H9 (cell line): ENCODE measurements around the gene LRRC51. TPM values are rescaled to one million over a fixed set of nuclear protein-coding genes. Genes with fewer than 3 reads are reported as not detected.

ENCODE experiments used
- DNase-seq: peaks from one replicate; pipeline ENCODE4 v3.0.0-alpha.2; 2017
- H2AFZ ChIP-seq: one replicate; pipeline ENCODE4 v1.6.1; 2013; ENCODE audit warnings: mild to moderate bottlenecking, low read length, control low read depth, moderate library complexity
- H2AK5ac ChIP-seq: 2 replicates; pipeline ENCODE4 v1.6.1; 2013; ENCODE audit warnings: low read length, control low read depth, mixed read lengths; ENCODE audit not compliant: insufficient read length
- H2BK120ac ChIP-seq: one replicate; pipeline ENCODE4 v1.6.1; 2013; ENCODE audit warnings: low read depth, mild to moderate bottlenecking, low read length, control low read depth, inconsistent platforms; ENCODE audit not compliant: poor library complexity, severe bottlenecking
- H2BK12ac ChIP-seq: 2 replicates; pipeline ENCODE4 v1.6.1; 2013; ENCODE audit warnings: low read length, control low read depth, mixed read lengths, low read depth; ENCODE audit not compliant: insufficient read length
- H2BK15ac ChIP-seq: 2 replicates; pipeline ENCODE4 v1.6.1; 2013; ENCODE audit warnings: low read depth, low read length, control low read depth
- H2BK20ac ChIP-seq: one replicate; pipeline ENCODE4 v1.6.1; 2013; ENCODE audit warnings: low read depth, mild to moderate bottlenecking, low read length, control low read depth, inconsistent platforms; ENCODE audit not compliant: poor library complexity, severe bottlenecking
- H2BK5ac ChIP-seq: 2 replicates; pipeline ENCODE4 v1.6.1; 2013; ENCODE audit warnings: low read length, control low read depth, mixed read lengths; ENCODE audit not compliant: insufficient read length
- H3K14ac ChIP-seq: 2 replicates; pipeline ENCODE4 v1.6.1; 2013; ENCODE audit warnings: low read length, control low read depth; ENCODE audit not compliant: insufficient read depth
- H3K18ac ChIP-seq: 2 replicates; pipeline ENCODE4 v1.6.1; 2013; ENCODE audit warnings: low read depth, mild to moderate bottlenecking, mixed read lengths, low read length, control low read depth; ENCODE audit not compliant: insufficient read length
- H3K23ac ChIP-seq: 2 replicates; pipeline ENCODE4 v1.6.1; 2013; ENCODE audit warnings: low read length, control low read depth, mixed read lengths, low read depth; ENCODE audit not compliant: insufficient read length
- H3K23me2 ChIP-seq: 2 replicates; pipeline ENCODE4 v1.6.1; 2013; ENCODE audit warnings: low read depth, mild to moderate bottlenecking, mixed read lengths, low read length, control low read depth; ENCODE audit not compliant: insufficient read length, poor library complexity, severe bottlenecking
- H3K27ac ChIP-seq: 2 replicates; pipeline ENCODE4 v1.5.1; 2013; ENCODE audit warnings: low read length, control low read depth, mixed read lengths, low read depth; ENCODE audit not compliant: insufficient read length
- H3K27me3 ChIP-seq: 2 replicates; pipeline ENCODE4 v1.6.1; 2013; ENCODE audit warnings: low read length, control low read depth, inconsistent platforms; ENCODE audit not compliant: insufficient read depth
- H3K4ac ChIP-seq: 2 replicates; pipeline ENCODE4 v1.6.1; 2013; ENCODE audit warnings: low read depth, mild to moderate bottlenecking, control low read depth, inconsistent platforms, low read length, moderate library complexity
- H3K4me1 ChIP-seq: 2 replicates; pipeline ENCODE4 v1.6.1; 2013; ENCODE audit warnings: low read length, control low read depth, inconsistent platforms; ENCODE audit not compliant: insufficient read depth
- H3K4me2 ChIP-seq: 2 replicates; pipeline ENCODE4 v1.6.1; 2013; ENCODE audit warnings: low read length, control low read depth, mixed read lengths; ENCODE audit not compliant: insufficient read length, insufficient read depth
- H3K56ac ChIP-seq: 2 replicates; pipeline ENCODE4 v1.6.1; 2013; ENCODE audit warnings: low read depth, mild to moderate bottlenecking, mixed read lengths, low read length, control low read depth; ENCODE audit not compliant: insufficient read length
- H3K79me1 ChIP-seq: 2 replicates; pipeline ENCODE4 v1.6.1; 2013; ENCODE audit warnings: low read depth, mild to moderate bottlenecking, moderate library complexity, low read length, control low read depth, inconsistent platforms; ENCODE audit not compliant: insufficient read depth, poor library complexity, severe bottlenecking
- H3K79me2 ChIP-seq: 2 replicates; pipeline ENCODE4 v1.6.1; 2013; ENCODE audit warnings: low read length, control low read depth, inconsistent platforms; ENCODE audit not compliant: insufficient read depth
- H3K9ac ChIP-seq: 2 replicates; pipeline ENCODE4 v1.6.1; 2013; ENCODE audit warnings: low read length, control low read depth, mixed read lengths; ENCODE audit not compliant: insufficient read length; ENCODE audit errors: extremely low read depth
- H3K9me3 ChIP-seq: one replicate; pipeline ENCODE4 v1.6.1; 2013; ENCODE audit warnings: low read depth, low read length, inconsistent platforms; ENCODE audit not compliant: control insufficient read depth
- H3T11ph ChIP-seq: one replicate; pipeline ENCODE4 v1.6.1; 2013; ENCODE audit warnings: mild to moderate bottlenecking, low read length, control low read depth, inconsistent platforms
- H4K20me1 ChIP-seq: one replicate; pipeline ENCODE4 v1.6.1; 2013; ENCODE audit not compliant: control insufficient read depth, insufficient read length, insufficient read depth
- H4K5ac ChIP-seq: 2 replicates; pipeline ENCODE4 v1.6.1; 2013; ENCODE audit warnings: low read depth, mild to moderate bottlenecking, mixed read lengths, low read length, control low read depth; ENCODE audit not compliant: insufficient read length
- H4K8ac ChIP-seq: replicated peaks from 2 replicates; pipeline ENCODE4 v1.6.1; 2013; ENCODE audit warnings: low read length, control low read depth, mixed read lengths, low read depth; ENCODE audit not compliant: insufficient read length
- H4K91ac ChIP-seq: 2 replicates; pipeline ENCODE4 v1.6.1; 2013; ENCODE audit warnings: low read depth, mild to moderate bottlenecking, moderate library complexity, mixed read lengths, low read length, control low read depth; ENCODE audit not compliant: insufficient read length
- H3K27ac Mint-ChIP-seq, 3 experiments: 2 replicates in 2 of 3; 3 replicates in 1 of 3; pipeline ENCODE4 v1.8.0; 2020 to 2021; ENCODE audit warnings: mixed read lengths in 3 of 3, mild to moderate bottlenecking in 1 of 3, moderate library complexity in 1 of 3
- H3K27me3 Mint-ChIP-seq: 2 replicates; pipeline ENCODE4 v1.8.0; 2021; ENCODE audit warnings: low read depth, mild to moderate bottlenecking, moderate library complexity, mixed read lengths
- H3K36me3 Mint-ChIP-seq, 3 experiments: 2 replicates in 2 of 3; 3 replicates in 1 of 3; pipeline ENCODE4 v1.8.0; 2020 to 2021; ENCODE audit warnings: low read depth in 3 of 3, mixed read lengths in 3 of 3; ENCODE audit not compliant: insufficient read depth in 1 of 3
- H3K4me1 Mint-ChIP-seq, 2 experiments: 2 replicates each; pipeline ENCODE4 v1.8.0; 2020; ENCODE audit warnings: mixed read lengths in 2 of 2
- H3K4me3 Mint-ChIP-seq, 2 experiments: 2 replicates in 1 of 2; 3 replicates in 1 of 2; pipeline ENCODE4 v1.8.0; 2020 to 2021; ENCODE audit warnings: mild to moderate bottlenecking in 2 of 2, mixed read lengths in 2 of 2, moderate library complexity in 1 of 2
- H3K9me3 Mint-ChIP-seq, 2 experiments: 2 replicates in 1 of 2; 3 replicates in 1 of 2; pipeline ENCODE4 v1.8.0; 2020; ENCODE audit warnings: mild to moderate bottlenecking in 2 of 2, mixed read lengths in 2 of 2, moderate library complexity in 1 of 2
- WGBS: extraction: QIAGEN DNeasy Blood & Tissue Kit; methylation state at CpG from one replicate; pipeline ENCODE4 v1.1.7; 2013; ENCODE audit warnings: missing lambda C conversion rate, low lambda C conversion rate, mixed read lengths; ENCODE audit not compliant: insufficient read length; ENCODE audit errors: extremely low coverage; 5-methylcytosine and 5-hydroxymethylcytosine counted together
- total RNA-seq: library from RNA; stranded (reverse); gene quantifications from 2 replicates; pipeline ENCODE4 v1.2.1, GENCODE V29; 2021
- TF ChIP-seq, protein P1 (sequence below): fragments of 200-600 bp; sonication (generic); conservative IDR thresholded peaks from 3 replicates; pipeline ENCODE4 v1.8.0; 2021; ENCODE audit warnings: antibody characterized with exemption, mild to moderate bottlenecking

LRRC51 gene
- total RNA-seq, 1 experiment from 2014 or later = 3.1 TPM

DNA sequence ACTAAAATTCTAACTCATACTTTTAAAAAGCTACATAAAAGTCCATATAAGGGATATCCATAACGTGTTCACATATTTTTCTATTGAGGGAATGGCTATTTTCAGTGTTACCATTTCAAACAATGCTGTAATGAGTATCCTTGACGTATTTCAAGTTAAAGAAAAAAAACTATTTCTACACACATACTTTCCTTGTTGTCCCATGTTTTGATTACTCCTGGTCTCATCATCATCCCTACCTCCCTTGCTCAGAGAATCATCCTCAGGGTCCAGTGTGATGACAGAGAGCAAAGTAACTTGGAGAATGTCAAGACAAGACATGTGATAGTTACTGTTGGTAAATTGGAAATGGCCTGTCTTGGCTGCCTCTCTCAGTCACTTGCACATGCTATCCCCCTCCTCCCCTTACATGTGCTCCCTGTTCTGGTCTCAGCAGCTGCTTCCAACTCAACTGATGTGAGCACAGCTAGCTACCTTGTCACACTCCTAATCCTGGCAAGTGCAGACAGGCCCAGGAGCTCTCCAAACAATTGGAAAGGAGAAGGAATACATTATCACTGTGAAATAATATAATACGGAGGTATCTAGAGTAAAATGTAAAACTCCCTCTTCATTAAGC, 22.1 kb upstream of the LRRC51 start:
- no peaks in the 10 kb centered on the region for H3K23me2 ChIP-seq
- DNase-seq = no peak
- H3K27ac Mint-ChIP-seq = no peak overlapping the region
- H4K8ac ChIP-seq = no peak overlapping the region
- no peaks in the 10 kb centered on the region for H4K20me1 ChIP-seq
- no CpG with 5 or more reads among the region's 3 CpGs for WGBS
- H3K4ac ChIP-seq = no peak overlapping the region
- no peaks in the 10 kb centered on the region for H3K27me3 ChIP-seq
- no peaks in the 10 kb centered on the region for H3K9me3 Mint-ChIP-seq
- no peaks in the 10 kb centered on the region for H3K4me1 Mint-ChIP-seq
- no peaks in the 10 kb centered on the region for H3K4me1 ChIP-seq
- H2BK12ac ChIP-seq = peak overlapping the region; percentile 45
- H3K79me2 ChIP-seq = no peaks in the 10 kb centered on the region
- no peak overlapping the region for H2AFZ ChIP-seq
- H2BK15ac ChIP-seq = no peak overlapping the region
- no peak overlapping the region for H3K9ac ChIP-seq
- H4K5ac ChIP-seq = peak overlapping the region; percentile 42
- TF ChIP-seq, protein P1, sequence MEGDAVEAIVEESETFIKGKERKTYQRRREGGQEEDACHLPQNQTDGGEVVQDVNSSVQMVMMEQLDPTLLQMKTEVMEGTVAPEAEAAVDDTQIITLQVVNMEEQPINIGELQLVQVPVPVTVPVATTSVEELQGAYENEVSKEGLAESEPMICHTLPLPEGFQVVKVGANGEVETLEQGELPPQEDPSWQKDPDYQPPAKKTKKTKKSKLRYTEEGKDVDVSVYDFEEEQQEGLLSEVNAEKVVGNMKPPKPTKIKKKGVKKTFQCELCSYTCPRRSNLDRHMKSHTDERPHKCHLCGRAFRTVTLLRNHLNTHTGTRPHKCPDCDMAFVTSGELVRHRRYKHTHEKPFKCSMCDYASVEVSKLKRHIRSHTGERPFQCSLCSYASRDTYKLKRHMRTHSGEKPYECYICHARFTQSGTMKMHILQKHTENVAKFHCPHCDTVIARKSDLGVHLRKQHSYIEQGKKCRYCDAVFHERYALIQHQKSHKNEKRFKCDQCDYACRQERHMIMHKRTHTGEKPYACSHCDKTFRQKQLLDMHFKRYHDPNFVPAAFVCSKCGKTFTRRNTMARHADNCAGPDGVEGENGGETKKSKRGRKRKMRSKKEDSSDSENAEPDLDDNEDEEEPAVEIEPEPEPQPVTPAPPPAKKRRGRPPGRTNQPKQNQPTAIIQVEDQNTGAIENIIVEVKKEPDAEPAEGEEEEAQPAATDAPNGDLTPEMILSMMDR = no peak
- H3T11ph ChIP-seq = no peak overlapping the region
- no peak overlapping the region for H3K23ac ChIP-seq
- H2BK120ac ChIP-seq = no peak overlapping the region
- no peak overlapping the region for H4K91ac ChIP-seq
- H2BK5ac ChIP-seq = no peak overlapping the region
- no peaks in the 10 kb centered on the region for H3K79me1 ChIP-seq
- H3K18ac ChIP-seq = no peak overlapping the region
- H3K4me2 ChIP-seq = no peak overlapping the region
- no peak overlapping the region for H3K14ac ChIP-seq
- no peak overlapping the region for H3K56ac ChIP-seq
- H3K27me3 Mint-ChIP-seq = no peaks in the 10 kb centered on the region
- no peak overlapping the region for H2BK20ac ChIP-seq
- peaks cover 0 to 11% (median 10%) of the 10 kb centered on the region in 3 experiments; a peak in 5 of 7 replicates for H3K36me3 Mint-ChIP-seq
- no peaks in the 10 kb centered on the region for H3K9me3 ChIP-seq
- H3K27ac ChIP-seq = no peak overlapping the region
- H3K4me3 Mint-ChIP-seq = no peak overlapping the region
- H2AK5ac ChIP-seq = no peak overlapping the region
